Lower leg skin (tissue), 4 donors: ENCODE measurements around the gene VN1R5. TPM values are rescaled to one million over a fixed set of nuclear protein-coding genes. Genes with fewer than 3 reads are reported as not detected.

Source experiments
- DNase-seq, 2 donors: peaks; one replicate each; pipeline ENCODE4 v3.0.0-alpha.2; 2019; ENCODE audit warnings: low spot score in 2 of 2
- H3K4me3 ChIP-seq: fragments of 200-600 bp; sonication (generic); 2 replicates; pipeline ENCODE4 v1.5.1; 2017; ENCODE audit warnings: mild to moderate bottlenecking, low read depth; ENCODE audit not compliant: poor library complexity, severe bottlenecking
- CTCF ChIP-seq, 3 donors: fragments of 450-650 bp; IDR thresholded peaks; one replicate each; pipeline ENCODE4 v1.5.1; 2016; ENCODE audit warnings: antibody characterized with exemption in 3 of 3, mild to moderate bottlenecking in 3 of 3, moderate library complexity in 2 of 3
- POLR2A ChIP-seq, 2 donors: fragments of 450-650 bp; IDR thresholded peaks; one replicate each; pipeline ENCODE4 v1.6.1; 2016 to 2017; ENCODE audit warnings: antibody characterized with exemption in 2 of 2, mild to moderate bottlenecking in 1 of 2, moderate library complexity in 1 of 2
- WGBS, 2 donors: methylation state at CpG; one replicate each; pipeline ENCODE4 v1.1.5; 2018; 5-methylcytosine and 5-hydroxymethylcytosine counted together
- intact Hi-C: fragments of 100-400 bp; cut with DNase I; formaldehyde crosslinking; loops from one replicate; pipeline ENCODE4 v1.15.0; 2023; ENCODE audit warnings: low total_unique reads
- total RNA-seq, 4 donors: library from RNA; depleted of rRNA; stranded (reverse); fragments of >200 nt; gene quantifications; one replicate each; pipeline ENCODE4 v1.1.0, GENCODE V29; 2016

Gene VN1R5
- total RNA-seq, 4 donors from 2014 or later: not detected

GRCh38 chr1:247304031-247304430 is 48.2 kb downstream of the VN1R5 start:
- DNase-seq: no peak
- TF ChIP-seq POLR2A (IDR thresholded peaks at IDR 0.05) (no peak), CTCF (IDR thresholded peaks at IDR 0.05) (no peak)
- no peak overlapping the region for H3K4me3 ChIP-seq
- WGBS, 2 donors: 88 to 93% methylated on average over 2 of the region's 2 CpGs
- intact Hi-C loops: no loop called here

Other genes starting within 250 kb of the VN1R5 start
- not detected for gene ZNF695, start 248.0 kb upstream of the VN1R5 start, total RNA-seq
- 1 to 10 TPM; 2.0 to 3.8 (median 2.4) TPM for gene ZNF670, start 177.3 kb upstream of the VN1R5 start, total RNA-seq
- gene ZNF669, start 151.7 kb upstream of the VN1R5 start, total RNA-seq: 1 to 10 TPM; 5.4 to 8.7 (median 7.0) TPM
- gene ZNF124, start 84.1 kb upstream of the VN1R5 start, total RNA-seq: 10 to 100 TPM; 11.0 to 16.9 (median 14.5) TPM
- gene ZNF496, start 75.8 kb downstream of the VN1R5 start, total RNA-seq: 10 to 100 TPM; 16.3 to 32.7 (median 25.9) TPM
- 1 to 10 TPM in 1 of 4 donors, under 1 TPM in 3; 0.13 to 1.2 (median 0.32) TPM for gene NLRP3, start 160.1 kb downstream of the VN1R5 start, total RNA-seq
- gene OR2B11, start 202.0 kb downstream of the VN1R5 start, total RNA-seq: not detected